Glomerular visceral epithelial cell (primary cell): ENCODE results near the gene OPN1SW.

Source experiments
- DNase-seq: peaks from one replicate; pipeline ENCODE4 v3.0.0-alpha.2; 2016; ENCODE audit errors: extremely low spot score

The OPN1SW gene

DNA sequence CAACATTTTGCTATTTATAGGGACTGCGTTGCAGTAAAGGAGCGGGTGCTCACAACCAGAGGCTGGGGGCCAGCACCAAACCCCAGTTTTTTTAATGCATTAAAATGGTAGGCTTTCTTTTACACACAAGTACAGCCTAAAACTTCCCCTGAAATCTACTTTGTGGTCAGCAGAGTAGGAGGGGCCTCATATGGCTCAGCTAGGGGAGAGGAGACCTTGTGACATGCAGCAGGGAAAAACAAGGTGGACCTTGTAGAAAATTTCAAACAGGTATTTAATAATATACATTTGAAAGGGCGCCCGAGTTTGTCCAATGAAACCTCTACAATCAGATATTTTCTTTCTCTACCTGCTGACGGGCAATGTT is 17.6 kb upstream of the OPN1SW start:
- no peak for DNase-seq

DNA sequence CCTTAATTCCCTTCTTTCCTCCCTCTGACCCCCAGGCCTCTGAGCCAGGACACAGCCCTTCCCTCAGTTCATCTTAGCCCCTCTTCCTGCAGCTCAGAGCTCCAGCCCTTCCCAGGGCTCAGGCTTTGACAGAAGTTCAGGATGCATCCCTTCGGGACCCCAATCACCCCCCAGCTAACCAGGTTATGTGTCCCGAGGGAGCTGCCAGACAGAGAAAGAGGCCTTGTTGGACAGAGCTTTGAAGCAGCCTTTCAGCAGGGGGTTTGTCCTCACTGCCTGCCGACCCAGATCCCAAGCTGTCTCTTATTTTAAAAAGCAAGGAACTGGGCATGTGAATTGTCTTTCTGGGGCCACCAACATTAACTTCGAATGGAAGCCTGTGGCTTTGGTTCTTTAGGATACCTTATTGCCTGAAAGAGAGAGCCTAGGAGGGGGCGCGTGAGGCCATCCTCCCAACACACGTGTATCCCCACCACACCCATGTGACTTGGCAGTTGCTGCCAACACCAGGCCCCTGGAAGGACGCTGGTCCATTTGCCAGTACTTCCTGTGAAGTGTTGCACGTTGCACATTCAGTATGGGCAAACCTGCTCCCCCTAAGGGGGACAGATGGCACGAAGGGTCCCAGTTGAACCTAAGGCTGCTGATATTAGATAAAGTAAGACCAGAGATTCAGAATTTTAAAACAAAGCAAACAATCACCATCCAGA is 17.0 kb upstream of the OPN1SW start:
- DNase-seq, result no peak

DNA sequence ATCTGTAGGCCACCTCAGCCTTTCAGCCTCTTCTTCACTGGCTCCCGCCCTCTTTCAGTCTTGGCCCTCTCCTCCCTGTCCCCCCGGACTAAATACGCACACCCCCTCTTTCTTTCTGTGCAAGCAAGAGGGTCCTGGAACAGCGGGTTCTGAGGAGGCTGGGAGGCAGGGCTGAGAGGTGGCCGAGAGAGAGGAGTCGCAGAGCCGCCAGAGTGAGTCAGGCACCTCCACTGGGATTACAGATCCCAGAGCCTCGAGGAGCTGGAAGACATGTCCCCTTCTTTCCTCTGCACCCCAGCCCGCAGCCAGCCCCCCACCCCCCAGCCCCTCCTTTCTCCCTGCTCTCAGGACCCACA is 16.4 kb upstream of the OPN1SW start:
- DNase-seq, result peak; percentile 17

DNA sequence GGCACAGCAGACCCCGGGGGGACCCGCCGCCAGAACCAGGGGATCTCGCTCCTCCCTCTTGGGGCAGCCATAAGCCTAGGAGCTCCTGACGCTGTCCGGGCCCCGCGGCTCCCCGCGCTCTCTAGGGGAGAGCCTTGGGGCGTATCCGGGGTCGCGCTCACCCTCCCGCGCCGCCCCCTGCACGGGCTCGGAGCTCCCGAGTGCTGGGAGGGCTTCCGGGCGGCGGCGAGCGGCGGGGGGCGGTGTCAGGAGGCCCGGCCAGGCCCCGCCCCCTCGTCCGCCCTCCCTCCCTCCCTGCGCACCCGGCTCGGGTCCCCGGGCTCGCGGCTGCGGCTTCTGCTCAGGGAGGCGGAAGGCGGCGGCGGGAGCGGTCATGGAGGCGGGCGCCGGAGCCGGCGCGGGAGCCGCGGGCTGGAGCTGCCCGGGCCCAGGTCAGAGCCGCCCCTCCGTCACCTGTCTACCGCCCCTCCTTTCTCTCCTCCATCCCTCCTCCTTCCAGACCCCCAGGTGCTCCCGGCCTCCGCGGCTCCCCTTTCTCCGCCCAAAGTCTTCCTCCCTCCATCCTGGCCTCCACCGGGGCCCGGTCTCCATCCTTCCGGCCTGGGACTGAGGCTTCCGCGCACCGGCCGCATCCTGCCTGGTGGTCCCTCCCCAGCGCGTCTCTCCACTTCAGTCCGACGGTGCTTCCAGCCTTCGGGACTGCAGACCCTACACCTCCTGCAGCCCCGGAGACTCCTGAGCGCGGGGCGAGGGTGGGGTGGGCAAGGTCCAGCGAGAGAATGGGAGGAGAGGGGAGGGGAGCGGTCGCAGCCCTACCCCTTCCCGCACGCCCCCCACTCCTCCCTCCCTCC is 15.8 kb upstream of the OPN1SW start, which contains the start of gene CCDC136:
TSS of gene CCDC136 (plus strand) at position 848 of the 851 bp plus-strand sequence. CDS start 444 bp downstream, outside the sequence.
- DNase-seq, result peak; percentile 62

DNA sequence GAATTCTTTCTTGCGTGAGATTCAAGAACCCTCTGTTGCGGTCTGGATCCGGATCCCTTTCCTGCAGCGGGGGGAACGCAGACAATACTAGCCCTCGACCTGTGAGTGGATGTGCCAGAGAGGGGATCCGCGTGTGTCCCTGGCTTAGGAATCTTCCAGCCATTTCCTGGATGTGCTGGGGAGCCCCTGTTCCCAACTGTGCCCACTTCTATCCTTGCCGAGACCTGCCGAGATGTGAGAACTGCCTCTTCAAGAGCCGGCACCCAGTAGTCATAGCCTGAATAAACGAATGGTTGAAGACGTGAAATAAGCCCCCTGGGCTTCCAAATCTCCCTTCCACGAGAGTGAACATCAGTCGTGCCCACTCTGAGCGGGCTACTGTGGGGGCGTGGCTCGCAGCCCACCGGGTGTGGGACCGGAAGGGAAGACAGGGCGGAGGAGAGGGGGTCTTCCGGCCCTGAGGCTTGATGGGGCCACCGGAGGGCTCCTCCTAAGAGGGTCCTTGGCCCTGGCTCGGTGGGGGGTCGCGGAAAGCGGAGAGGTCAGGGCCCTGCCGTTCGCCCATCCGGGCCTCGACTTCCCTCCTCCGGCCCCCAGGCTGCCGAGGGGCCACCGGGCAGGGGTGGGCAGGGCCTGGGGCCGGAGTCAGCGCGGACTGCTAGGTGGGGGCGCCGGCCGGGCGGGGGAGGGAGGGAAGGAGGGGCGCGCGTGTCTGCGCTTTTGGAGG is 14.9 kb upstream of the OPN1SW start:
- DNase-seq, result no peak

DNA sequence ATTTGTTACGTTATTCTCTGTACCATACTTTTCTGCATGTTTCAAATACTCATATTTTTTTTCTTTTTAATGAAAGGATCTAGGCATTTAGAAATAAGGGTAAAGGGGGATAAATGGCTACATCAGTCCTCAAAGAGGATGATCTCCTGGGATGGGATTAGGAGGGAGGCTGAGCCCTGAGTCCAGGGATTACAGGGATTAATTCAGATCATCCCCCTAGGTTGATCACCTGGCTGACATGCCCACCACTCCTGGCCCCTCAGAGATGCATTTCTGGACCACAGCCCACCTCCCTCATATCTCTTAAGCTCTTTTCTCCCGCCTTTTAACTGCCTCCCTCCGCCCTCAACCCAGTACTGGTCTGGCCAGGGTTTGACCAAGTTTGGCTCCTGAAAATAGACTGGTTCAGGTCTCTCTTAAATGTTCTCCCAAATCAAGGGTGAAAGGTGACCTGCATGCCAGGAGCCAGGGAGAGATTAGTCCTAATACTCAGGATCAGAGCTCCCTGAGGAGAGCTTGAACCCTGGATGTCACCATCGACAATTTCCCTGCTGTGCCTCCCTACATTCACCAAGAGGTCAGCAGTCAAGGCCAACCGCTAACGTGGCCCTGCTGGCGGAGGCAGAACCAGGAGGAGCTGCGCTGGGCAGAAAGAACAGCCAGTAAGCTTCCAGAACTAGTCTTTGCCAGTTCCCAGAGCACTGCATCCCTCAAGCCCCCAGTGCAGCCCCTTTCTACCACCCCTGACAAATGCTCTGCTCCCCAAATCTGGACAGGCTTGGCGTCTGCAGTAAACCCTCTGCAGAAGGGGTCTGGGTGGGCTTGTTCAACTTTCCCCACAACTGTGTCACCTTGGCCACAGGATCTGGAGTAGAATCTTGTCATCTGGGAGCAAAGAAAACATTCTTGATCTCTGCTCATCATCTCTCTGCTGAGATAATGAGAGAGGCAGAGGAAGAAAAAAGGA is 13.1 kb upstream of the OPN1SW start:
- DNase-seq, result no peak

DNA sequence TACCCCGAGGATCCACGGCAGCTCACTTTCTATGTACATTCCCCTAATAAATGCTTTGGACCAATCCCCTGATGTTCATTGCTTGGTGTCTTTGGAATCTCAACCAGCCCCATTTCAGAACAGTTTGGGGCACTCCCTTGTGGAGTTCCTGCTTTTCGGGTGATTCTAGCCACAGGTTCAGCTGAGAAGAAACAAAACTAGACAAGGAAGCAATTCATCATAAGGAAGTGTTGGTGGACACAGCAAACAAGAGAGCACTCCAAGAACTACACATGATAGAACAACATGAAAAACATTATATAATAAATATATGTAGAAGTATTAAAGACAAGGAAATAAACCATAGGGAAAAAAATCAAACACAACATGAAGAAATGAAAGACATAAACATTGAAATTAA is 10.1 kb upstream of the OPN1SW start:
- DNase-seq, result no peak

DNA sequence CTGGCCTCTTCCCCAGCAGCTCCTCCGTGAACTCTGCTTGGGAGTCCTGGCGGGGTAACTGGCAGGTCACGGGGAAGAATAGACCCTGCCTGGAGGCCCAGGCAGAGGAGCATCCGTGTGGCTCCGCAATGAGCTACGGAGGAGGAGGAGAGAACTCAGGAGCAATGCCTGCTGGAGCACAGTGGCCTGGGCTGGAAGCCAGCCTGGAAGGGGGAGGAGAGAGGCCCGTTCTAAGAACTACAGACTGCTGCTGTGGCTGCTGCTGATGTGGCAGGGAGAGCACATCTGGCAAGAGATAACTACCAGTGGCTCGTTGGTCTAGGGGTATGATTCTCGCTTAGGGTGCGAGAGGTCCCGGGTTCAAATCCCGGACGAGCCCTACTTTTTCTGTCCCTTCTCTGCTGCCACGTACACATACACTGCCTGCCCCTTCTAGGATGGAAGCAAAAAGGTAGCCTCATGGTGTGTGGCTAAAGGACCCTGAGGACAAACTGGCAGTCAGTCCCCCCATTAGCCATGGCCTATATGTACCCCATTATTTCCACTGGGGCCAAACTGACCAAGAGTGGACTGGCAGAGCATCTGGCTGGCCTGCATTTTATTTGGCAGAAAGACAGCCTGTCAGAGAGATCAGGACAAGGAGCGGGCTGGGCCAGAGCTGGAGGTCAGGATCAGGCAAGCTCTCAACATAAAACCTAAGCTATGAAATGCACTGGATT is 7.7 kb upstream of the OPN1SW start:
- DNase-seq, result peak; percentile 31

DNA sequence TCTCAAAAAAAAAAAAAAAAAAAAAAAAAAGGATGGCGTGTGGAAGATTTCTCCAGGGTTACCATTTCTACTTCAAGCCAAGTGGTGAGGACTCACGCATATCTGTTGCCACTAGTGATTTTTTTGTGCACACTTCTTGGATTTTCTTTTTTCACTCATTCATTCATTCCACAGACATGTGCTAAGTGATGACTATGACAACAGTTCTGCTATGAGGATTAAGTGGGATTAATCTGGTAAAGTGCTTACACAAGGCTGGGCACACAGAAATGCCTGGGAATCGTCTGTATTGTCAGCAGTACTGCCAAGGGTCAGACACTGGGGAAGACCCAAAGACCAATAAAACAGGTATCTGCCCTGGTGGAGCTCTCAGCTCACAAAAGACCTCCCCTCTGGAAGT is 6.3 kb upstream of the OPN1SW start:
- no peak for DNase-seq

DNA sequence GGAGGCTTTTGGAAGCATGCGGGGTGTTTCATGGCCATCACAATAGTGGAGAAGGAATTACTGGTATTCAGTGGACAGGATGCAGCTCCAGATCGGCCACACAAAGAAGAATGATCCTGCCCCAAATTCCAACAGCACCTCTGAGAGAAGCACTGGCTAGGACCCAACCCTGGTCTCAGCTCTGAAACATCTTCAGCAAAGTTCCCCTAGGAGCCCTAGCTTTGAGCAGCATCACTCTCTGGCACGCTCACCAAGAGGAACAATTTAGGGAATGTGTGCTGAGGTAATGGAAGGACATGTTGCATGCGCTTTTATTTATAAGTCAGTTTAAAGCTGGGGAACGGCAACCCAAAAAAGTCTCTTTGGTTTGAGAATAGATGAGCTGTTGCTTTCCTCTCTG is 5.5 kb upstream of the OPN1SW start:
- no peak for DNase-seq

DNA sequence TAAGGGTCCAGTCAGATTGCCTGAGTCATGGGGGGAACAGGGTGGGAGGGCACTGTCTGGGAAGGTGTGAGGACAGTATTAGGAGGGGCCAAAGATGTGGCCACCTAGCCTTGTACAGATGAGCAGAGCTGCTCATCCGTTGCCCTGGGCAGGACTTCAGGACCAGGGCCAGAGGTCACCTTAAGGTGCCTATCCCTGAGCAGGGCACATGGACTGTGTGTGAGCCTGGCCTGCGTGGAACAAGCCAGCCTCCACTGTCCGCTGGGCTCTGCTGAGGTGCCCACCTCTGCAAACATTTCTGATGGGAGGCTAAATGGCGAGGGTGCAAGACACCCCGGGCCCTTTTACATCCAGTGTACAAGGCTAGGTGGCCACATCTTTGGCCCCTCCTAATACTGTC is 3.4 kb upstream of the OPN1SW start:
- no peak for DNase-seq

DNA sequence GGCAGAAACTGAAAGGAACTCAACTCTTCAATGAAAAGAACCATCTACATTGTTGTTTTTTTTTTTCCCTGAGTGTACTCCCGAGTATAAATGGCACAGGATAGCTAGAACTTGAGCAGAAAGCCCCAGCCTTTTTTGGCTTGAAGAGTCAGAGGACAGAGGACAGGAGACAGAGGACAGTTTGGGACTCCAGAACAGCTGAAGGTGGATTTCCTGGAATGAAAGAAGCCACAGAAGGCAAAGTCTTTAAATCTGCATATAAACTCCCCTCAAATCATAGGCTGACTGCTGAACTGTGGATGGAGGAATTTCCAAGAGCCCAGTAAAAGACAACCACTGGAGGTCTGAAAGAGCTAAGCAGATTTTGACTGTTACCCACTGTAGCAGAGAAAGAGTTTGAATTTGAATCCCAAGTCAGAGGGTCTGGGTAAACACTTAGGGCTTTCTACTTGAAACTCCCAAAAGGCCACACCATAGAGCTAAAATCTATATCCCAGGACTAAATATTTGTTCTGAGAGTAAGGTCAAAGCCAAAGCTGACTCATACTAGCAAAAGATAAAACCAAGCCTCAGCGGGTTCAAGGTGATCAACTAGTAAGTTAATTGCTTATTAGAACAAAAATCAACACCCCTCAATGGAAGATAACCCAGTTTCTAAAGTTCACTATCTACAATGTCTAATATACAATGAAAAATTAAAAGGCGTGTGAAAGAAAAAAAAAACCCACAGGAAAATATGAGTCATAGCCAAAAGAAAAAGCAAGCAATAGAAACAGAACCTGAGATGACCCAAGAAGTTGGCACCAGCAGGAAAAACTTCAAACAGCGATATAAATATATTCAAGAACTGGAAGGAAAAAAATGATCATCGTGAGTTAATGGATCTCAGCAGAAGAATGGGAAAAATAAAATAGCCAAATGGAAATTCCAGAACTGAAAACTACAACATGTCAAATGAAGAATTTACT is 1.8 kb upstream of the OPN1SW start:
- no peak for DNase-seq

DNA sequence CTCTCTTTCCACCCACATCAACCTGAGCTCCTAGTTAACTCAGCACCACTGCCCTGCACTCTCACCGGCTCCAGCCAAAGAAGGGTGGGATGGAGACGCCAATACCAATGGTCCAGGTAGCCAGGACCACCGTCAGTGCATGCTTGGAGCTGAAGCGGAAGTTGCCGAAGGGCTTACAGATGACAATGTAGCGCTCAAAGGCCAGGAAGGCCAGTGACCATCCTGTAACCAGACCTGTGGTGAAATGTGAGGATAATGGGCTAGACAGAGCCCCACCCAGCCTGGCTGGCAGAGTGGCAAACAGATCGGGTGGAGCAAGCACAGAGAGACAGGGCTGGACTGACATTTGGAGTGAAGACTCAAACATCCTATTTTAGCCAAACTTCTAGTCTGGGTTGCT is 673 bp downstream of the OPN1SW start:
- no peak for DNase-seq

DNA sequence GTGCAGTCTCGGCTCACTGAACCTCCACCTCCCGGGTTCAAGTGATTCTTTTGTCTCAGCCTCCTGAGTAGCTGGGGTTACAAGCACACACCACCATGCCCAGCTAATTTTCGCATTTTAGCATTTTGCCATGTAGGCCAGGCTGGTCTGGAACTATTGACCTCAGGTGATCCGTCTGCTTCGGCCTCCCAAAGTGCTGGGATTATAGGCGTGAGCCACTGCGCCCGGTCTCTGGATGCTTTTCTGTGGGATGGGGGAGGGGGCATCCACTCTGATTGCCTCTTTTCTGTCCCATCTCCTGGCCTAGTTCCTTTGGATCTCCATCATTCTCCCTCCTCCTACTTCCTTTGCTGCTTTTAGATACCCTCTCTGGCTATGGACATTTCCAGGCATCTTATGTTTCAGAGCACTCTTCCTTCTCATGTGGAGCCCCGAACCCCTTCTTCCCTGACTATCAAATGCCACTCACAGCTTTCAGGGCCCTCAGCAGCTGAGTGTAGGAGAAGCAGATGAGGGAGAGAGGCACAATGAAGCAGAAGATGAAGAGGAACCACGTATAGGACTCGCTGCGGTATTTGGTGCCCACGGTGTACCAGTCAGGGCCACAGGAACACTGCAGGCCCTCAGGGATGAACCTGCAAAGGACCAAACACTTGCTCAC is 1.4 kb downstream of the OPN1SW start:
- no peak for DNase-seq

DNA sequence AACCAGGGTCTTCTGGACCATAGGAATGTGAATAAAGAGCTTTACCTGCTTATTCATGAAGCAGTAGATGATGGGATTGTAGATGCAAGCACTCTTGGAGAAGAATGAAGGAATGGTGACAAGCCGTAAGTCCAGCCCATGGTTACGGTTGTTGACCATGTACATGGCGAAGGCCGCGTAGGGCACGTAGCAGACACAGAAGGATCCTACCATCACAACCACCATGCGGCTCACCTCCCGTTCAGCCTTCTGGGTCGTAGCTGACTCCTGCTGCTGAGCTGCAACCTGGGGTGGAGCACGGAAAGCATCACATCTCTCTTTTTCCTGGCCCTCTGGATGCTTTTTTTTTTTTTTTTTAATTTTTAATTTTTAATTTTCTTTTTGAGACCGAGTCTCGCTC is 2.0 kb downstream of the OPN1SW start:
- DNase-seq, result no peak

DNA sequence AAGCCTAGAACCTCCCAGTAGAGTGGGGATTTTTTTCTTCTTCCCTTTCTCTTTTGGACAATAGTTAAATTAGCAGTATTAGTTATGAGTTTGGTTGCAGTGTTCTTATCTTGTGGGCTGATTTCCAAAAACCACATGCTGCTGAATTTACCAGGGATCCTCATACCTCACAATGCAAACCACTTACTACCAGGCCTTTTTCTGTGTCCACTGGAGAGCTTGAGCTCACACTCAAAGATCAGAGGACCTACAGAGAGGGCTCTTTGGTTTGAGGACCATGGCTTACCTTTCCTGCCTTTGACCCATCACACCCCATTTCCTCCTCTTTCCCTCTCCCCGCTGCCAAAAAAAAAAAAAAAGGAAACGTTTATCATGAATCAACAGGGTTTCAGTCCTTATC is 5.4 kb downstream of the OPN1SW start:
- DNase-seq, result no peak

DNA sequence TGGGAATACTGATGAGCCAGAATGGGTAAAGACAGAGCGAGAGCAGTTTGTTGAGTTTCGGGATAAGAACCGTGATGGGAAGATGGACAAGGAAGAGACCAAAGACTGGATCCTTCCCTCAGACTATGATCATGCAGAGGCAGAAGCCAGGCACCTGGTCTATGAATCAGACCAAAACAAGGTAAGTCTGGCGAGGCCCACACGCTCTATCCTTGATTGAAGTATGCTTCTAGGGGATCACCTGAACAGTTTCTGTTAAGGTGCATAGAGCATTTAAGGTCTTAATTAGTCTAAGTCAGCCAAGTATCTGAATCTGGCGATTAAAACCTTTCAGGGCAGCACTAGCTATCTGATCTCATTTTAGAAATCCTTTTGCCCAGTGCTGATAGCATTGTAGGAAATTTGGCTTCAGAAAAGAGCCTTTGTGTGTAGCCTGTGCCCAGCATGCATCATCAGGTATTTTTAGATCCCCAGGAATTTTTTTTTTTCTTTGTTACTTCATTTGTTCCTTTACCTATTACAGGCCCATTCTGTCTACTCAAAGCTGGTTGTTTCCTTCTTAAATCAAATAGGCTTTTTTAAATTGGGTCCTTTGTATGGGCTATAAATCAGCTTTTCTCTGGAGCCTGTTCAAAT is 8.0 kb downstream of the OPN1SW start:
- DNase-seq, result no peak

DNA sequence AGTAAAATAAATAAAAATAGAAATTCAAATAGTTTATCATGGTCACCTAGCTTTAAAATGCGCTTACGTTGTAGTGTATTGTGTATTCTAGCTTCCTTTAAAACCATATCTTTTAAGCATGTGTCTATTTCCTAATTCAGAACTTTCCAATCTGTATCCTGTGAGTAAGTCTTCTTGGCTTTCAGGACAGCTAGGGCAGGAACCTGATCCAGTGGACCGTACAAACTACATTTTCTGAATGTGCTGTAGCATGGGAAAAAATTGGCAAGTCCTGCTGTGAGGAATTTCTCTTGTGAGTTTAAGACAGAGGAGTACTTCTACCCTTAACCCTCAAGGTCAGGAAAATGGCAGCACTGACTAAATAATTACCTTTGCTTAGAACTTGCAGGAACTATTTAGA is 12.1 kb downstream of the OPN1SW start:
- DNase-seq, result no peak

DNA sequence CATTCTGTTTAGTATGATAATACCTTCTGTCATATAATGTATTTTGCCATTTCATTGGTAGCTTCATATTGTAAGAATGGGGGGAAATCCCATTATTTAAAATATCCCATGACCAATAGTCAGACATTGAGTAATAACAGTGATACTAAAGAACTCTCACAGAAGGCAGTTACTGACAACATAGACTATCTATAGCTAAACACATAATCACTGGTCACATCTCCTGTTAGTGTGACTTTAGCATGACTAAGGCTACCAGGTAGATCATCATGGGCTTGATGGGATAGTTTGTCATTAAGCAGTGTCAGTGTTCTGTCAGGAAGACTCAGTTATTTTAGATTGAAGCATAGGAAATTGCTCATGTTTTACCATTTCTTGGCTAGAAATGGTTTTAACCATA is 16.4 kb downstream of the OPN1SW start:
- DNase-seq, result no peak
